GM23338 (cell line): Measurements from ENCODE around the gene NRDE2. TPM values are rescaled to one million over a fixed set of nuclear protein-coding genes. Genes with fewer than 3 reads are reported as not detected.

ENCODE experiments used
- ATAC-seq: fragments of 200-7000 bp; cut with Tn5 transposase; 3 replicates; pipeline ENCODE4 v1.9.1; 2020
- DNase-seq: peaks from one replicate; pipeline ENCODE4 v3.0.0-alpha.2; 2015; ENCODE audit warnings: low spot score
- H2AFZ ChIP-seq: fragments of 200-600 bp; sonication (generic); 2 replicates; pipeline ENCODE4 v1.8.0; 2016; ENCODE audit warnings: antibody characterized with exemption, mild to moderate bottlenecking, moderate library complexity
- H3F3A ChIP-seq: fragments of 200-600 bp; sonication (generic); replicated peaks from 2 replicates; pipeline ENCODE4 v1.8.0; 2017; ENCODE audit warnings: antibody characterized with exemption, mixed run types, low read depth
- H3K27ac ChIP-seq: fragments of 200-600 bp; sonication (generic); 2 replicates; pipeline ENCODE4 v1.6.1; 2016; ENCODE audit warnings: low read depth
- H3K27me3 ChIP-seq: fragments of 200-600 bp; sonication (generic); 2 replicates; pipeline ENCODE4 v1.8.0; 2016; ENCODE audit warnings: mild to moderate bottlenecking, mixed run types, moderate library complexity; ENCODE audit not compliant: insufficient read depth
- H3K36me3 ChIP-seq: fragments of 200-600 bp; sonication (generic); 2 replicates; pipeline ENCODE4 v1.8.0; 2016; ENCODE audit warnings: mild to moderate bottlenecking; ENCODE audit not compliant: insufficient read depth
- H3K4me1 ChIP-seq: fragments of 200-600 bp; sonication (generic); 2 replicates; pipeline ENCODE4 v1.8.0; 2016; ENCODE audit warnings: mild to moderate bottlenecking, moderate library complexity; ENCODE audit not compliant: insufficient read depth
- H3K4me2 ChIP-seq: fragments of 200-600 bp; sonication (generic); 2 replicates; pipeline ENCODE4 v1.7.1; 2017; ENCODE audit warnings: mixed run types
- H3K4me3 ChIP-seq: fragments of 200-600 bp; sonication (generic); 2 replicates; pipeline ENCODE4 v1.6.1; 2016; ENCODE audit warnings: mixed run types
- H3K79me2 ChIP-seq: fragments of 200-600 bp; sonication (generic); replicated peaks from 2 replicates; pipeline ENCODE4 v1.8.0; 2017; ENCODE audit warnings: mild to moderate bottlenecking; ENCODE audit not compliant: insufficient read depth
- H3K9me2 ChIP-seq: fragments of 200-600 bp; sonication (generic); 2 replicates; pipeline ENCODE4 v1.8.0; 2017; ENCODE audit not compliant: insufficient read depth
- H4K20me1 ChIP-seq: fragments of 200-600 bp; sonication (generic); replicated peaks from 2 replicates; pipeline ENCODE4 v1.8.0; 2017; ENCODE audit warnings: mild to moderate bottlenecking; ENCODE audit not compliant: insufficient read depth
- H3K27ac Mint-ChIP-seq: 2 replicates; pipeline ENCODE4 v1.8.0; 2020; ENCODE audit warnings: inconsistent platforms, mild to moderate bottlenecking, moderate library complexity, mixed read lengths
- H3K27me3 Mint-ChIP-seq: 3 replicates; pipeline ENCODE4 v1.8.0; 2022; ENCODE audit warnings: low read depth, mild to moderate bottlenecking, moderate library complexity, mixed read lengths, inconsistent platforms; ENCODE audit not compliant: insufficient read depth, poor library complexity
- H3K36me3 Mint-ChIP-seq: 3 replicates; pipeline ENCODE4 v1.8.0; 2021; ENCODE audit warnings: low read depth, mild to moderate bottlenecking, inconsistent platforms, moderate library complexity, mixed read lengths
- H3K4me1 Mint-ChIP-seq: 3 replicates; pipeline ENCODE4 v1.8.0; 2020; ENCODE audit warnings: mild to moderate bottlenecking, inconsistent platforms, mixed read lengths
- H3K4me3 Mint-ChIP-seq: 3 replicates; pipeline ENCODE4 v1.8.0; 2021; ENCODE audit warnings: moderate library complexity, mild to moderate bottlenecking, inconsistent platforms, mixed read lengths
- H3K9me3 Mint-ChIP-seq: 3 replicates; pipeline ENCODE4 v1.8.0; 2020; ENCODE audit warnings: moderate library complexity, mild to moderate bottlenecking, inconsistent platforms, mixed read lengths
- EZH2phosphoT487 ChIP-seq: fragments of 200-600 bp; sonication (generic); IDR thresholded peaks from one replicate; pipeline ENCODE4 v1.8.1; 2018; ENCODE audit warnings: antibody characterized with exemption; ENCODE audit not compliant: unreplicated experiment
- JUNB ChIP-seq: IDR thresholded peaks from one replicate; pipeline ENCODE4 v1.6.1; 2016; ENCODE audit warnings: antibody characterized with exemption; ENCODE audit not compliant: unreplicated experiment
- REST ChIP-seq: IDR thresholded peaks from one replicate; pipeline ENCODE4 v1.6.1; 2018; ENCODE audit warnings: antibody characterized with exemption; ENCODE audit not compliant: unreplicated experiment
- STAT1 ChIP-seq: IDR thresholded peaks from one replicate; pipeline ENCODE4 v1.6.1; 2016; ENCODE audit warnings: antibody characterized with exemption; ENCODE audit not compliant: unreplicated experiment
- polyA plus RNA-seq: library from polyadenylated mRNA; unstranded; fragments of >200 nt; fragmentation: Nextera tagmentation; extraction: Ambion mirVana; gene quantifications from 2 replicates; pipeline ENCODE4 v1.2.1, GENCODE V29; 2016
- total RNA-seq: library from RNA; depleted of rRNA; stranded (reverse); fragments of >200 nt; shearing (Covaris generic); gene quantifications from 2 replicates; pipeline ENCODE4 v1.2.3, GENCODE V29; 2014
- TF ChIP-seq, protein P1 (sequence below), 2 experiments: fragments of 200-600 bp in 1 of 2; sonication (generic) in 1 of 2; conservative IDR thresholded peaks; 2 replicates each; pipeline versions ENCODE4 v1.5.1 to v1.6.1; 2016 to 2017; ENCODE audit warnings: antibody characterized with exemption in 2 of 2, low read depth in 2 of 2, mild to moderate bottlenecking in 2 of 2, moderate library complexity in 1 of 2
- TF ChIP-seq, protein P2 (sequence below): IDR thresholded peaks from 2 replicates; pipeline ENCODE4 v1.6.1; 2016; ENCODE audit warnings: antibody characterized with exemption

Gene NRDE2
- total and polyA plus RNA-seq, 2 experiments from 2014 or later = 9.8 to 20.6 TPM

- no peaks in the 10 kb centered on the region for H3K9me3 Mint-ChIP-seq
- Histone ChIP-seq H3K36me3 (peaks cover 38% of the 10 kb centered on the region), H3K9me2 (no peaks in the 10 kb centered on the region), H3F3A (no peaks in the 10 kb centered on the region), H3K27me3 (no peaks in the 10 kb centered on the region), H2AFZ (no peak overlapping the region), H3K79me2 (no peaks in the 10 kb centered on the region), H3K27ac (no peak overlapping the region), H3K4me3 (no peak overlapping the region), H3K4me1 (no peaks in the 10 kb centered on the region), H3K4me2 (no peak overlapping the region), H4K20me1 (peaks cover 6% of the 10 kb centered on the region; the same call in 1 of the 2 replicates)
- TF ChIP-seq, protein P1, sequence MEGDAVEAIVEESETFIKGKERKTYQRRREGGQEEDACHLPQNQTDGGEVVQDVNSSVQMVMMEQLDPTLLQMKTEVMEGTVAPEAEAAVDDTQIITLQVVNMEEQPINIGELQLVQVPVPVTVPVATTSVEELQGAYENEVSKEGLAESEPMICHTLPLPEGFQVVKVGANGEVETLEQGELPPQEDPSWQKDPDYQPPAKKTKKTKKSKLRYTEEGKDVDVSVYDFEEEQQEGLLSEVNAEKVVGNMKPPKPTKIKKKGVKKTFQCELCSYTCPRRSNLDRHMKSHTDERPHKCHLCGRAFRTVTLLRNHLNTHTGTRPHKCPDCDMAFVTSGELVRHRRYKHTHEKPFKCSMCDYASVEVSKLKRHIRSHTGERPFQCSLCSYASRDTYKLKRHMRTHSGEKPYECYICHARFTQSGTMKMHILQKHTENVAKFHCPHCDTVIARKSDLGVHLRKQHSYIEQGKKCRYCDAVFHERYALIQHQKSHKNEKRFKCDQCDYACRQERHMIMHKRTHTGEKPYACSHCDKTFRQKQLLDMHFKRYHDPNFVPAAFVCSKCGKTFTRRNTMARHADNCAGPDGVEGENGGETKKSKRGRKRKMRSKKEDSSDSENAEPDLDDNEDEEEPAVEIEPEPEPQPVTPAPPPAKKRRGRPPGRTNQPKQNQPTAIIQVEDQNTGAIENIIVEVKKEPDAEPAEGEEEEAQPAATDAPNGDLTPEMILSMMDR (conservative IDR thresholded peaks at IDR 0.05; ENCODE audit: low read depth in 2 of 2) = peak in 1 of 2 experiments; percentile 52; a peak in 3 of 4 replicates
- TF ChIP-seq REST (no peak), EZH2phosphoT487 (no peak), JUNB (no peak)
- ATAC-seq = peak; percentile 70
- no peak for DNase-seq
- no peaks in the 10 kb centered on the region for H3K4me1 Mint-ChIP-seq
- no peak overlapping the region for H3K27ac Mint-ChIP-seq
- H3K4me3 Mint-ChIP-seq = no peak overlapping the region
- H3K27me3 Mint-ChIP-seq = peaks cover 7% of the 10 kb centered on the region
- peaks cover 55% of the 10 kb centered on the region for H3K36me3 Mint-ChIP-seq
These were observed 57.7 kb downstream of the NRDE2 start for GRCh38 chr14:90274019-90274418.

- Histone ChIP-seq H3K27ac (no peak overlapping the region), H3K79me2 (no peaks in the 10 kb centered on the region), H3K4me2 (no peak overlapping the region), H3K4me1 (no peaks in the 10 kb centered on the region), H3F3A (no peaks in the 10 kb centered on the region), H3K4me3 (no peak overlapping the region), H3K36me3 (peaks cover 40% of the 10 kb centered on the region), H4K20me1 (peaks cover 6% of the 10 kb centered on the region; the same call in 1 of the 2 replicates), H3K27me3 (no peaks in the 10 kb centered on the region), H2AFZ (no peak overlapping the region), H3K9me2 (no peaks in the 10 kb centered on the region)
- H3K27me3 Mint-ChIP-seq = peaks cover 7% of the 10 kb centered on the region
- ATAC-seq (no peak), DNase-seq (no peak)
- H3K36me3 Mint-ChIP-seq = peaks cover 60% of the 10 kb centered on the region
- no peak for TF ChIP-seq JUNB
- no peak for TF ChIP-seq STAT1
- TF ChIP-seq, protein P2, sequence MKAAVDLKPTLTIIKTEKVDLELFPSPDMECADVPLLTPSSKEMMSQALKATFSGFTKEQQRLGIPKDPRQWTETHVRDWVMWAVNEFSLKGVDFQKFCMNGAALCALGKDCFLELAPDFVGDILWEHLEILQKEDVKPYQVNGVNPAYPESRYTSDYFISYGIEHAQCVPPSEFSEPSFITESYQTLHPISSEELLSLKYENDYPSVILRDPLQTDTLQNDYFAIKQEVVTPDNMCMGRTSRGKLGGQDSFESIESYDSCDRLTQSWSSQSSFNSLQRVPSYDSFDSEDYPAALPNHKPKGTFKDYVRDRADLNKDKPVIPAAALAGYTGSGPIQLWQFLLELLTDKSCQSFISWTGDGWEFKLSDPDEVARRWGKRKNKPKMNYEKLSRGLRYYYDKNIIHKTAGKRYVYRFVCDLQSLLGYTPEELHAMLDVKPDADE = no peak
- H3K27ac Mint-ChIP-seq = no peak overlapping the region
- H3K4me1 Mint-ChIP-seq = no peaks in the 10 kb centered on the region
- no peaks in the 10 kb centered on the region for H3K9me3 Mint-ChIP-seq
- no peak overlapping the region for H3K4me3 Mint-ChIP-seq
These were observed 58.2 kb downstream of the NRDE2 start for GRCh38 chr14:90273532-90273931.
